Ishikawa (cell line): ENCODE results near the gene ELP5.

Experiments
- CEBPB ChIP-seq: IDR thresholded peaks from 2 replicates; pipeline ENCODE4 v1.6.1; 2012
- CREB1 ChIP-seq: IDR thresholded peaks from 2 replicates; pipeline ENCODE4 v1.6.1; 2012; ENCODE audit warnings: low read depth
- EGR1 ChIP-seq: IDR thresholded peaks from 2 replicates; pipeline ENCODE4 v1.6.1; 2012
- FOXM1 ChIP-seq: IDR thresholded peaks from 2 replicates; pipeline ENCODE4 v1.6.1; 2012; ENCODE audit warnings: low read depth, borderline replicate concordance
- MAX ChIP-seq: IDR thresholded peaks from 2 replicates; pipeline ENCODE4 v1.6.1; 2012
- NFIC ChIP-seq: IDR thresholded peaks from 2 replicates; pipeline ENCODE4 v1.6.1; 2012
- RAD21 ChIP-seq: IDR thresholded peaks from 2 replicates; pipeline ENCODE4 v1.6.1; 2012; ENCODE audit warnings: low read depth
- REST ChIP-seq: IDR thresholded peaks from 2 replicates; pipeline ENCODE4 v1.6.1; 2012; ENCODE audit warnings: low read depth, mild to moderate bottlenecking
- TAF1 ChIP-seq: IDR thresholded peaks from 2 replicates; pipeline ENCODE4 v1.6.1; 2012; ENCODE audit warnings: low read depth, mild to moderate bottlenecking
- TCF12 ChIP-seq: IDR thresholded peaks from 2 replicates; pipeline ENCODE4 v1.6.1; 2012; ENCODE audit warnings: low read depth
- TEAD4 ChIP-seq: IDR thresholded peaks from 2 replicates; pipeline ENCODE4 v1.6.1; 2012
- USF1 ChIP-seq: IDR thresholded peaks from 2 replicates; pipeline ENCODE4 v1.6.1; 2012
- YY1 ChIP-seq: IDR thresholded peaks from 2 replicates; pipeline ENCODE4 v1.6.1; 2012; ENCODE audit warnings: low read depth
- ZBTB7A ChIP-seq: IDR thresholded peaks from 2 replicates; pipeline ENCODE4 v1.6.1; 2012; ENCODE audit warnings: low read depth

The ELP5 gene

GRCh38 chr17:7296189-7296861 lies 44.3 kb downstream of the ELP5 start:
- TF ChIP-seq RAD21 = peak; percentile 92
- TF ChIP-seq USF1 = peak; percentile 78
- peak; percentile 38; the same call in 1 of the 2 replicates for TF ChIP-seq TCF12
- TF ChIP-seq CEBPB = no peak
- no peak; the same call in 1 of the 2 replicates for TF ChIP-seq TEAD4
- peak; percentile 39; the same call in 1 of the 2 replicates for TF ChIP-seq ZBTB7A
- TF ChIP-seq MAX = peak; percentile 96

GRCh38 chr17:7304179-7304578 lies 52.2 kb downstream of the ELP5 start:
- TF ChIP-seq REST (no peak), CREB1 (no peak), RAD21 (no peak), MAX (no peak), TAF1 (no peak), EGR1 (no peak), TEAD4 (no peak), FOXM1 (no peak), ZBTB7A (no peak), YY1 (no peak)

DNA sequence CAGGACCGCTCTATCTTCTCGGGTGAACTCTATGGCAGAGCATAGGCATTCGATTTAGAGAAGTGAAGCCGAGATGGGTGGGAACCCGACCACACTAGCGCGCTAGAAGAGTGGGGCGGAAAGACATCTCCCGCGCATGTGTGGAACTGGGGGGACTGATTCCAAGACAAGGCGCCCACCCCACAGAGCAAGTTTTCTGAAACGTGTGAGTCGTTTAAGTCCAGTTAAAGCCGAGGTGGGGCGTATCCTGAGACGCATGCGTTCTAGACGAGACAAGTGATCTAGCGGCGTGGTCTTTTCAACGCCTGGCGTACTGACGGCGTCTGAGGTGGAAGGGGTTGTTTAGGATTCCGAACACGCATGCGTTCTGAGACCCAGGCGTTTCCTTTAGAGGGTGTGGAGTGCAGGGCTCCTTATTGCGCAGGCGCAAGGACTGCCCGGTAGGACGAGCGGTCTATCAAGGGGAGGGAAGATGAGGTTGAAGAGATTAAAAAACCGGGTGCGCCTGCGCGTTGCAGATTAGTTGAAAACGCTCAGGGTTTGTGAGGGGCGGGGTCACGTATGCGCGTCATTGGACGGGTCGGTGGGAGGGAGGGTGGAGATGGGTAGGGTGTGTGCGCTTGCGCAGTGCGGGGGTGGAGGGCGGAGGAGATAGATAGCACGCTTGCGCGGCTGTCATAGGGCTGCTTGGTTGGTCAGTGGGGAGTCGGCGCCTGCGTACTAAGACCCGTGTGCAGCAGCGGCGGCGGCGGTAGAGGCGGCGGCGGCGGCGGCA lies 55.1 kb downstream of the ELP5 start, which contains the start of gene EIF5A:
TSS of gene EIF5A (plus strand) at position 718 of the 775 bp plus-strand sequence. CDS start 2,008 bp downstream, outside the sequence.
- peak; percentile 43 for TF ChIP-seq TAF1
- TF ChIP-seq EGR1 = peak; percentile 99
- TF ChIP-seq CREB1 = peak; percentile 65
- TF ChIP-seq NFIC = no peak
- no peak; the same call in 1 of the 2 replicates for TF ChIP-seq YY1
- TF ChIP-seq TEAD4 = 0 out of 2 replicates have a peak, but pooled peaks have one; percentile 4
- no peak for TF ChIP-seq CEBPB
- TF ChIP-seq MAX = peak; percentile 86
- TF ChIP-seq FOXM1 = no peak
- 0 out of 2 replicates have a peak, but pooled peaks have one; percentile 39 for TF ChIP-seq ZBTB7A
- no peak; the same call in 1 of the 2 replicates for TF ChIP-seq USF1

DNA sequence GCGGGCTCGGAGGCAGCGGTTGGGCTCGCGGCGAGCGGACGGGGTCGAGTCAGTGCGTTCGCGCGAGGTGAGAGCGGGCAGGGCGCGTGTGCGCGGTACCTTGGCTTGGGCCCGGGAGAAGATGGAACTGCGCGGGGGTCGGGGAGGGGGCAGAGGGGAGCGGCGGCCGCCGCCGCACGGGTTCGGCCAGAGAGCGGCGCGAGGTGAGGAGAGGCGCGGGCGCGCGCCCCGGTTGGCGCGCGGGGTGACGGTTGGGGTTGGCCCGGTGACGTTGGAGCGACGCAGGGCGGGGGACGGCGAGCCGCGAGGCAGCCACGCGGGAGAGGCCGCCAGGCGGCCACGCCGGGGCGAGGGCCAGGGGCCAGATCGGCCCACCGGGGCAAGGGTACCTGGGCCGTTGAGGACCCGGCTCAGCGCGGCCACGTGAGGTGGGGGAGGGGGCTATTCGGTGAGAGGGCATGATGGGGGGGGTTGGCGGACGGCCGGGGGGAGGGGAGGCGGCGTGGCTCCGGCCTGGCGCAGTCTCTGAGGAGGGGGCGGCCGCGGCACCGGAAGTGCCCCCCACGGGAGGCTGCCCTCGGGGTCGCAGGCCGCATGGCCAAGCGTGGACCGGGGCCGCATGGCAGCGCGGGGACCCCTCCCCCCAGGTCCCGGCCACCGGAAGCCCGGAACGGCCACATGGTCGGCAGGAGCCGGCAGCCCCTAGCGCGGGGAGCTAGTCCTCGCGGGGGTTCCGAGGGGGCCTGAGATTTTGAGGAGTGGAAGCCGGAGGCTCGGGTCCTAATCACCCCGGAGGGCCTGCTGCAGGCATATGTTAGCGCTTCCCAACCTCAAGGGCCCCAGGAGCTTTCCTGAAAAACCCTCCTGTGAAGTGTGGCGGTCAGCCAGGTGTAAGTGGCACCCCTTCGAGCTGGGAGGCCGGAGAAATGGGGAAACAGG lies 55.9 kb downstream of the ELP5 start:
- TF ChIP-seq TAF1 = 0 out of 2 replicates have a peak, but pooled peaks have one; percentile 30
- no peak for TF ChIP-seq TCF12
- peak; percentile 88 for TF ChIP-seq MAX
- TF ChIP-seq TEAD4 = no peak
- no peak for TF ChIP-seq ZBTB7A
- TF ChIP-seq NFIC = peak; percentile 62; the same call in 1 of the 2 replicates
- TF ChIP-seq YY1 = no peak

DNA sequence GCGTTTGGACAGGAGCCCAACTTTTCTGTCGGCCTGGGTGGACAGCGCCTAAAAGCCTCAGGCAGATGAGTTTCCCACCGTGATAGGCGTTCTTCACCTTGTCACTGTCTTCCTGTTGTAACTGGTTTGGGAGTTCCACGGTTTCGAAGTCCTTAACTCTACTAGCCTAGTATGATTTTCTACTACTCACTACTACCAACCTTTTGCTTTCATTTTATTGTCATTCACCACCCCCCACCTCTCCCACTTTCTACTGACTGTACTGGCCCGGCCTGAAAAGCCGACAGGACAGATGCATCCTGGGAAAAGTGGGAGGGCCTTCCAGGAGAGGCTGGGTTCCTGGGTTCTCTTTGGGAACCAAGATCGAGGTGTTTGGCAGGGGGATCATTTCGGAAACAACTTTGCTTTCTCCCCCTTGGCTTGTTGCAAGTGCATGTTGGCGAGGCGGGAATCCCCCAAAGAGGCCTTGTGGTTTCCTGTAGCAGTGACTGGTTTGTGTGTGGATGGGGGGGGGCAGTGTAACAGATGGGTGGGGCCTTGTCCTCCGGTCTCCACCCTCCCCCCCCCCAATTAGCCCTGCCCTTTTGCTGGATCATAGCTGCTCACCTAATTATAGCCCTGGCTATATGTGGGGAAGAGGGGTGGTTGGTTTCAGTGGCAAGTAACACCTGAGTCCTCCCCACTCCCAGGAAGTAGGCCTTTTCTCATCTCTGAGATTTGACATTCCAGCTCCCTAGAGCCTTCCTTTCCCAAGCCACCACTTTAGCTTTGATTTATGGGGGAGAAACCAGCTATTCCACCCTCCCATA lies 56.8 kb downstream of the ELP5 start:
- no peak for TF ChIP-seq EGR1
- TF ChIP-seq TAF1 = peak; percentile 52
- TF ChIP-seq REST = peak; percentile 46; the same call in 1 of the 2 replicates
- TF ChIP-seq CREB1 = no peak
